Vagina (tissue), 2 donors: ENCODE data around the gene LMOD2.

ENCODE experiments used
- CTCF ChIP-seq, 3 experiments: fragments of 450-650 bp in 2 of 3; fragments of 200-600 bp in 1 of 3; sonication (generic) in 1 of 3; IDR thresholded peaks; one replicate each; pipeline ENCODE4 v1.5.1; 2017 to 2019; ENCODE audit warnings: antibody characterized with exemption in 3 of 3, mild to moderate bottlenecking in 2 of 3, moderate library complexity in 2 of 3
- POLR2A ChIP-seq, 2 donors: fragments of 450-650 bp; IDR thresholded peaks; one replicate each; pipeline ENCODE4 v1.6.1; 2017; ENCODE audit warnings: antibody characterized with exemption in 2 of 2, mild to moderate bottlenecking in 2 of 2, moderate library complexity in 2 of 2

- no peak for TF ChIP-seq POLR2A (IDR thresholded peaks at IDR 0.05)
- no peak for TF ChIP-seq CTCF (IDR thresholded peaks at IDR 0.05)
These were observed 1.6 kb downstream of the LMOD2 start for GRCh38 chr7:123657304-123657685.
